H1 (cell line): Measurements from ENCODE around the gene OR5C1. TPM values are rescaled to one million over a fixed set of nuclear protein-coding genes. Genes with fewer than 3 reads are reported as not detected.

Experiments
- CTCF ChIA-PET: fragments of 300-600 bp; sonication (Branson Sonifier 250); formaldehyde crosslinking; loops from one replicate; lab custom pipeline; 2021; ENCODE audit not compliant: partially characterized antibody; lab: Charles Lee
- POLR2A ChIA-PET: fragments of 300-600 bp; sonication (Branson Sonifier 250); formaldehyde crosslinking; loops from one replicate; lab custom pipeline; 2021; ENCODE audit warnings: inconsistent platforms; ENCODE audit not compliant: partially characterized antibody; lab: Charles Lee
- DNase-seq, 2 experiments: peaks; one replicate each; pipeline versions ENCODE4 v3.0.0 to v3.0.0-alpha.2; 2010 to 2022; ENCODE audit warnings: low spot score in 2 of 2, low read depth in 1 of 2, mixed read lengths in 1 of 2
- FAIRE-seq: peaks from 2 replicates; lab custom pipeline; 2011; peaks lifted over from hg19 to GRCh38; lab: Jason Lieb, UNC
- H2AFZ ChIP-seq: 2 replicates; pipeline ENCODE4 v1.8.1; 2012; ENCODE audit warnings: low read length, inconsistent platforms
- H2AK5ac ChIP-seq: 2 replicates; pipeline ENCODE4 v1.6.1; 2013; ENCODE audit warnings: low read depth, low read length
- H2BK120ac ChIP-seq: replicated peaks from 2 replicates; pipeline ENCODE3; 2013; ENCODE audit warnings: low read depth, low read length, inconsistent platforms
- H2BK12ac ChIP-seq: 2 replicates; pipeline ENCODE4 v1.6.1; 2013; ENCODE audit warnings: low read depth, low read length
- H2BK15ac ChIP-seq: 2 replicates; pipeline ENCODE4 v1.6.1; 2013; ENCODE audit warnings: low read length
- H2BK20ac ChIP-seq: 2 replicates; pipeline ENCODE4 v1.6.1; 2013; ENCODE audit warnings: low read length
- H2BK5ac ChIP-seq: 2 replicates; pipeline ENCODE4 v1.6.1; 2013; ENCODE audit warnings: low read depth, low read length
- H3K14ac ChIP-seq: 2 replicates; pipeline ENCODE4 v1.6.1; 2013; ENCODE audit warnings: inconsistent platforms; ENCODE audit not compliant: insufficient read length
- H3K18ac ChIP-seq: 2 replicates; pipeline ENCODE4 v1.6.1; 2013; ENCODE audit warnings: low read length; ENCODE audit errors: extremely low read depth
- H3K23ac ChIP-seq: 2 replicates; pipeline ENCODE4 v1.6.1; 2013; ENCODE audit warnings: inconsistent platforms; ENCODE audit not compliant: insufficient read length
- H3K23me2 ChIP-seq: 2 replicates; pipeline ENCODE4 v1.6.1; 2013; ENCODE audit warnings: low read depth, low read length
- H3K27ac ChIP-seq: 2 replicates; pipeline ENCODE4 v1.6.1; 2011; ENCODE audit warnings: low read depth, low read length, inconsistent platforms
- H3K27me3 ChIP-seq, 4 experiments: replicated peaks in 1 of 4; 1 replicate in 1 of 4; 2 replicates in 3 of 4; pipeline versions ENCODE4 v1.6.1 to v1.8.1; 2011 to 2013; ENCODE audit warnings: low read length in 3 of 4, mild to moderate bottlenecking in 3 of 4, inconsistent platforms in 2 of 4, mixed read lengths in 2 of 4, moderate library complexity in 1 of 4; ENCODE audit not compliant: control insufficient read depth in 3 of 4, insufficient read depth in 3 of 4; ENCODE audit errors: extremely low read depth in 1 of 4
- H3K36me3 ChIP-seq, 4 experiments: 2 replicates each; pipeline versions ENCODE4 v1.6.1 to v1.8.1; 2011 to 2013; ENCODE audit warnings: mild to moderate bottlenecking in 4 of 4, low read length in 3 of 4, moderate library complexity in 2 of 4, control low read depth in 1 of 4, inconsistent platforms in 1 of 4; ENCODE audit not compliant: insufficient read depth in 4 of 4, control insufficient read depth in 2 of 4
- H3K4ac ChIP-seq: replicated peaks from 2 replicates; pipeline ENCODE3; 2013; ENCODE audit warnings: low read length, low read depth, mixed read lengths, inconsistent platforms; ENCODE audit not compliant: insufficient read length
- H3K4me1 ChIP-seq, 4 experiments: replicated peaks in 1 of 4; 1 replicate in 1 of 4; 2 replicates in 3 of 4; pipeline versions ENCODE4 v1.6.1 to v1.8.1; 2011 to 2013; ENCODE audit warnings: low read length in 3 of 4, inconsistent platforms in 2 of 4, mixed read lengths in 1 of 4; ENCODE audit not compliant: insufficient read depth in 4 of 4, control insufficient read depth in 3 of 4
- H3K4me2 ChIP-seq, 2 experiments: 2 replicates each; pipeline versions ENCODE4 v1.6.1 to v1.8.1; 2011 to 2013; ENCODE audit warnings: low read depth in 2 of 2, low read length in 2 of 2, control low read depth in 1 of 2, inconsistent platforms in 1 of 2, mild to moderate bottlenecking in 1 of 2; ENCODE audit not compliant: insufficient read depth in 1 of 2
- H3K4me3 ChIP-seq, 4 experiments: fragments of 200-600, 300-600 bp in 1 of 4; sonication (generic), shearing (Covaris generic), sonication (Bioruptor Twin) in 1 of 4; 2 replicates each; pipeline versions ENCODE4 v1.5.1 to v1.8.1; 2011 to 2016; ENCODE audit warnings: low read length in 4 of 4, low read depth in 3 of 4, control low read depth in 2 of 4, inconsistent platforms in 2 of 4, mild to moderate bottlenecking in 2 of 4, mixed read lengths in 1 of 4, moderate library complexity in 1 of 4; ENCODE audit not compliant: insufficient read depth in 2 of 4; ENCODE audit errors: extremely low read depth in 1 of 4
- H3K56ac ChIP-seq: replicated peaks from 2 replicates; pipeline ENCODE3; 2013; ENCODE audit warnings: low read depth, mild to moderate bottlenecking, mixed read lengths, low read length, inconsistent platforms; ENCODE audit not compliant: insufficient read length
- H3K79me1 ChIP-seq: 2 replicates; pipeline ENCODE4 v1.6.1; 2013; ENCODE audit warnings: low read depth, low read length, control low read depth
- H3K79me2 ChIP-seq, 2 experiments: 2 replicates each; pipeline versions ENCODE4 v1.6.1 to v1.8.1; 2012 to 2013; ENCODE audit warnings: low read length in 2 of 2, mild to moderate bottlenecking in 2 of 2, inconsistent platforms in 1 of 2; ENCODE audit not compliant: insufficient read depth in 2 of 2, control insufficient read depth in 1 of 2
- H3K9ac ChIP-seq, 4 experiments: replicated peaks in 1 of 4; 1 replicate in 1 of 4; 2 replicates in 3 of 4; pipeline versions ENCODE4 v1.6.1 to v1.8.1; 2011 to 2013; ENCODE audit warnings: low read depth in 3 of 4, low read length in 3 of 4, control low read depth in 2 of 4, mild to moderate bottlenecking in 2 of 4, moderate library complexity in 2 of 4, inconsistent platforms in 1 of 4; ENCODE audit errors: extremely low read depth in 1 of 4
- H3K9me3 ChIP-seq, 2 experiments: 2 replicates each; pipeline versions ENCODE4 v1.6.1 to v1.8.1; 2012 to 2013; ENCODE audit warnings: mild to moderate bottlenecking in 2 of 2, moderate library complexity in 2 of 2, control low read depth in 1 of 2, inconsistent platforms in 1 of 2, low read depth in 1 of 2, low read length in 1 of 2, mixed read lengths in 1 of 2; ENCODE audit not compliant: insufficient read depth in 2 of 2
- H4K20me1 ChIP-seq, 2 experiments: replicated peaks in 1 of 2; 2 replicates each; pipeline versions ENCODE3 to v1.8.1; 2011 to 2013; ENCODE audit warnings: inconsistent platforms in 2 of 2, low read length in 2 of 2, mild to moderate bottlenecking in 1 of 2; ENCODE audit not compliant: insufficient read depth in 2 of 2, control insufficient read depth in 1 of 2
- H4K5ac ChIP-seq: 2 replicates; pipeline ENCODE4 v1.6.1; 2013; ENCODE audit warnings: low read length, low read depth, mixed read lengths, inconsistent platforms; ENCODE audit not compliant: insufficient read length
- H4K8ac ChIP-seq: 2 replicates; pipeline ENCODE4 v1.8.0; 2013; ENCODE audit warnings: mild to moderate bottlenecking, moderate library complexity, low read length, inconsistent platforms; ENCODE audit not compliant: insufficient read depth; ENCODE audit errors: extremely low read depth
- H4K91ac ChIP-seq: replicated peaks from 2 replicates; pipeline ENCODE3; 2013; ENCODE audit warnings: low read length, mixed read lengths, inconsistent platforms; ENCODE audit not compliant: insufficient read length
- CHD2 ChIP-seq: IDR thresholded peaks from 2 replicates; pipeline ENCODE4 v1.6.1; 2012; ENCODE audit warnings: low read length, improper control_type of control experiment
- EZH2 ChIP-seq: fragments of 200-600 bp; sonication (generic); IDR thresholded peaks from 2 replicates; pipeline ENCODE4 v1.7.1; 2012; ENCODE audit warnings: low read depth, mild to moderate bottlenecking, moderate library complexity, low read length, inconsistent platforms; ENCODE audit not compliant: severe bottlenecking
- FOSL1 ChIP-seq: IDR thresholded peaks from 2 replicates; pipeline ENCODE4 v1.6.1; 2011; ENCODE audit warnings: mild to moderate bottlenecking, low read depth, low read length, moderate library complexity; ENCODE audit not compliant: insufficient read depth
- RXRA ChIP-seq: IDR thresholded peaks from 2 replicates; pipeline ENCODE4 v1.6.1; 2011; ENCODE audit warnings: low read depth, mild to moderate bottlenecking, low read length, moderate library complexity; ENCODE audit not compliant: insufficient read depth
- SIN3A ChIP-seq, 2 experiments: IDR thresholded peaks in 1 of 2; conservative IDR thresholded peaks in 1 of 2; 2 replicates each; pipeline ENCODE4 v1.6.1; 2011 to 2012; ENCODE audit warnings: low read length in 2 of 2, improper control_type of control experiment in 1 of 2, low read depth in 1 of 2, mild to moderate bottlenecking in 1 of 2
- SIX5 ChIP-seq: IDR thresholded peaks from 2 replicates; pipeline ENCODE4 v1.6.1; 2011; ENCODE audit warnings: mild to moderate bottlenecking, low read depth, low read length
- SUZ12 ChIP-seq: fragments of 200-600 bp; sonication (generic); IDR thresholded peaks from 2 replicates; pipeline ENCODE4 v1.6.1; 2012; ENCODE audit warnings: mild to moderate bottlenecking, inconsistent platforms, low read length, moderate library complexity, mixed read lengths
- TAF1 ChIP-seq: IDR thresholded peaks from 2 replicates; pipeline ENCODE4 v1.6.1; 2011; ENCODE audit warnings: mild to moderate bottlenecking, low read depth, low read length
- WGBS, 2 experiments: shearing (Covaris generic) in 1 of 2; methylation state at CpG; one replicate each; pipeline versions ENCODE4 v1.1.6 to v1.1.7; 2013 to 2015; ENCODE audit warnings: low lambda C conversion rate in 2 of 2, mixed read lengths in 2 of 2, inconsistent platforms in 1 of 2, low coverage in 1 of 2, missing lambda C conversion rate in 1 of 2; ENCODE audit not compliant: insufficient replicate concordance in 2 of 2, insufficient coverage in 1 of 2, insufficient read length in 1 of 2; ENCODE audit errors: extremely low coverage in 1 of 2, missing lambda C conversion rate in 1 of 2; 5-methylcytosine and 5-hydroxymethylcytosine counted together
- polyA plus RNA-seq, 7 experiments: library from polyadenylated mRNA; depleted of rRNA in 3 of 7; stranded (reverse) in 5 of 7; unstranded in 2 of 7; fragments of >200 nt in 5 of 7; fragments of 200-250 nt in 2 of 7; gene quantifications; 1 replicate in 5 of 7; 2 replicates in 1 of 7; 4 replicates in 1 of 7; pipeline versions ENCODE4 v1.2.1 to v1.2.3, GENCODE V29; 2011 to 2013; ENCODE audit warnings: missing spikeins in 2 of 7, mixed read lengths in 2 of 7
- total RNA-seq: library from RNA; stranded (reverse); fragmentation: NEBNext Ultra II Directional; extraction: Animal tissue kit (Norgen Biotek cat#: 25700); gene quantifications from 2 replicates; pipeline ENCODE4 v1.2.1, GENCODE V29; 2021
- TF ChIP-seq, protein P1 (sequence below): IDR thresholded peaks from 2 replicates; pipeline ENCODE4 v1.6.1; 2012; ENCODE audit warnings: inconsistent platforms

OR5C1 gene
- total and polyA plus RNA-seq, 2 of the 8 experiments (the other 6 are each of a cell fraction or from before 2014, with no cell fraction given): not detected

DNA sequence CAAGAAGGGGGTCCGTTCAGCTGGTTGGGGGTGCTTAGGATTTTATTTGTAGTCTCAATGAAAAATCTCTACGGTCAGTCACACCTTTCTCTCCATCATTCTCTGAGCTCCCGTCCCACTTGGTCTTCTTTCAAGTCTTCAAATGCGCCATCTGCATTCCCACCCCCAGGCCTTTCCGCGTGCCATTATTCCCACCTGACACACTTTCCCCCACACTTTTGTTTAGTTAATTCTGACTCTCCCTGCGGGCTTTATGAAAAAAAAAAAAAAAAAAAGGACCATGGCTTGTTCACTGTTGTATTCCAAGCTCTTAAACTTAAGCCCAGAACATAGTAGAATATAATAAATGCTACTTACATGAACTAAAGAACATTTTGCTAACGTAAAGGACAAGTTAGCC lies 11.7 kb upstream of the OR5C1 start:
- H3K4me2 ChIP-seq: no peak overlapping the region
- H3K79me2 ChIP-seq: no peaks in the 10 kb centered on the region
- H3K9me3 ChIP-seq: peaks cover 40 to 44% of the 10 kb centered on the region in 2 experiments
- 82% methylated on average over 8 of the region's 8 CpGs; no CpG with 5 or more reads in 1 of the 2 experiments for WGBS, 2 experiments
- TF ChIP-seq SIX5: no peak
- TF ChIP-seq EZH2: no peak
- no peak for TF ChIP-seq CHD2
- TF ChIP-seq TAF1: no peak
- no peak for TF ChIP-seq SIN3A (conservative IDR thresholded peaks at IDR 0.05 in 1 of 2, IDR thresholded peaks at IDR 0.05 in 1 of 2; ENCODE audit: low read depth in 1 of 2, low read length in 2 of 2)
- TF ChIP-seq, protein P1, sequence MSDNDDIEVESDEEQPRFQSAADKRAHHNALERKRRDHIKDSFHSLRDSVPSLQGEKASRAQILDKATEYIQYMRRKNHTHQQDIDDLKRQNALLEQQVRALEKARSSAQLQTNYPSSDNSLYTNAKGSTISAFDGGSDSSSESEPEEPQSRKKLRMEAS: no peak
- no peak for TF ChIP-seq RXRA
- no peak for TF ChIP-seq SUZ12
- no peak for TF ChIP-seq FOSL1
- TF ChIP-seq, all 59 proteins: peak for 0
- Histone ChIP-seq H3K36me3 (no peaks in the 10 kb centered on the region), H2BK5ac (no peak overlapping the region), H3K4ac (no peak overlapping the region), H3K56ac (no peak overlapping the region), H3K79me1 (no peaks in the 10 kb centered on the region), H3K9ac (no peak overlapping the region), H4K20me1 (no peaks in the 10 kb centered on the region), H3K23me2 (no peaks in the 10 kb centered on the region), H3K27ac (no peak overlapping the region), H3K4me1 (no peaks in the 10 kb centered on the region), H2BK20ac (no peak overlapping the region), H2AFZ (no peak overlapping the region), H3K27me3 (no peaks in the 10 kb centered on the region), H2AK5ac (no peak overlapping the region), H4K91ac (no peak overlapping the region), H4K8ac (no peak overlapping the region), H2BK120ac (no peak overlapping the region), H4K5ac (no peak overlapping the region), H2BK15ac (no peak overlapping the region), H3K14ac (no peak overlapping the region), H3K23ac (no peak overlapping the region), H2BK12ac (no peak overlapping the region), H3K18ac (no peak overlapping the region), H3K4me3 (no peak overlapping the region)
- ChIA-PET POLR2A (no interaction called here), CTCF (no interaction called here)
- DNase-seq (no peak), FAIRE-seq (no peak)
